ENCODE results near the gene SREBF2.

SREBF2 gene

GRCh38 chr22:41917375-41917902, 84.5 kb downstream of the SREBF2 start:
- H3K27ac ChIP-seq: no peak overlapping the region
- DNase-seq (ENCODE audit: low read depth, low spot score): no peak

GRCh38 chr22:41917903-41918791, 85.2 kb downstream of the SREBF2 start:
- H3K27ac ChIP-seq: no peak overlapping the region
- DNase-seq (ENCODE audit: low read depth, low spot score): no peak

- no peak overlapping the region for H3K27ac ChIP-seq
Observed at GRCh38 chr22:41919357-41920224, 86.7 kb downstream of the SREBF2 start.

GRCh38 chr22:41920271-41920976, 87.5 kb downstream of the SREBF2 start:
- DNase-seq (ENCODE audit: low read depth, low spot score): no peak
- H3K27ac ChIP-seq: no peak overlapping the region

More at GRCh38 chr22:41919357-41920224, 86.7 kb downstream of the SREBF2 start:
- DNase-seq (ENCODE audit: low read depth, low spot score): no peak

- no peak overlapping the region for H3K27ac ChIP-seq
- no peak for DNase-seq (ENCODE audit: low read depth, low spot score)
Observed at GRCh38 chr22:41922328-41922727, 89.4 kb downstream of the SREBF2 start.

GRCh38 chr22:41922940-41923594, 90.2 kb downstream of the SREBF2 start:
- H3K27ac ChIP-seq: no peak overlapping the region

GRCh38 chr22:41923595-41924276, 90.8 kb downstream of the SREBF2 start:
- DNase-seq (ENCODE audit: low read depth, low spot score): no peak
- no peak overlapping the region for H3K27ac ChIP-seq

More at GRCh38 chr22:41922940-41923594, 90.2 kb downstream of the SREBF2 start:
- no peak for DNase-seq (ENCODE audit: low read depth, low spot score)

GRCh38 chr22:41925783-41926460, 93.0 kb downstream of the SREBF2 start:
- H3K27ac ChIP-seq: no peak overlapping the region
- DNase-seq (ENCODE audit: low read depth, low spot score): no peak

GRCh38 chr22:41927813-41928212, 94.9 kb downstream of the SREBF2 start:
- no peak overlapping the region for H3K27ac ChIP-seq
- no peak for DNase-seq (ENCODE audit: low read depth, low spot score)

GRCh38 chr22:41928593-41929417, 95.9 kb downstream of the SREBF2 start:
- DNase-seq (ENCODE audit: low read depth, low spot score): no peak
- H3K27ac ChIP-seq: no peak overlapping the region

- no peak overlapping the region for H3K27ac ChIP-seq
- no peak for DNase-seq (ENCODE audit: low read depth, low spot score)
Observed at GRCh38 chr22:41929418-41929810, 96.5 kb downstream of the SREBF2 start.

- DNase-seq (ENCODE audit: low read depth, low spot score): no peak
- H3K27ac ChIP-seq: no peak overlapping the region
Observed at GRCh38 chr22:41931701-41932269, 98.9 kb downstream of the SREBF2 start.

- H3K27ac ChIP-seq: no peak overlapping the region
- DNase-seq (ENCODE audit: low read depth, low spot score): no peak
Observed at GRCh38 chr22:41932353-41932752, 99.4 kb downstream of the SREBF2 start.

GRCh38 chr22:41933411-41934177, 100.7 kb downstream of the SREBF2 start:
- H3K27ac ChIP-seq: no peak overlapping the region

GRCh38 chr22:41934284-41935014, 101.5 kb downstream of the SREBF2 start:
- H3K27ac ChIP-seq: no peak overlapping the region
- no peak for DNase-seq (ENCODE audit: low read depth, low spot score)

More at GRCh38 chr22:41933411-41934177, 100.7 kb downstream of the SREBF2 start:
- no peak for DNase-seq (ENCODE audit: low read depth, low spot score)

- no peak overlapping the region for H3K27ac ChIP-seq
- DNase-seq (ENCODE audit: low read depth, low spot score): no peak
Observed at GRCh38 chr22:41935015-41935351, 102.1 kb downstream of the SREBF2 start.

All from epithelial cell of prostate (primary cell).